ENCODE data around the gene STPG1.

GRCh38 chr1:24459551-24460266, 46.1 kb upstream of the STPG1 start:
- TF ChIP-seq RFX5 (IDR thresholded peaks at IDR 0.05; ENCODE audit: low read depth, low read length), result no peak
- TF ChIP-seq, protein P1, sequence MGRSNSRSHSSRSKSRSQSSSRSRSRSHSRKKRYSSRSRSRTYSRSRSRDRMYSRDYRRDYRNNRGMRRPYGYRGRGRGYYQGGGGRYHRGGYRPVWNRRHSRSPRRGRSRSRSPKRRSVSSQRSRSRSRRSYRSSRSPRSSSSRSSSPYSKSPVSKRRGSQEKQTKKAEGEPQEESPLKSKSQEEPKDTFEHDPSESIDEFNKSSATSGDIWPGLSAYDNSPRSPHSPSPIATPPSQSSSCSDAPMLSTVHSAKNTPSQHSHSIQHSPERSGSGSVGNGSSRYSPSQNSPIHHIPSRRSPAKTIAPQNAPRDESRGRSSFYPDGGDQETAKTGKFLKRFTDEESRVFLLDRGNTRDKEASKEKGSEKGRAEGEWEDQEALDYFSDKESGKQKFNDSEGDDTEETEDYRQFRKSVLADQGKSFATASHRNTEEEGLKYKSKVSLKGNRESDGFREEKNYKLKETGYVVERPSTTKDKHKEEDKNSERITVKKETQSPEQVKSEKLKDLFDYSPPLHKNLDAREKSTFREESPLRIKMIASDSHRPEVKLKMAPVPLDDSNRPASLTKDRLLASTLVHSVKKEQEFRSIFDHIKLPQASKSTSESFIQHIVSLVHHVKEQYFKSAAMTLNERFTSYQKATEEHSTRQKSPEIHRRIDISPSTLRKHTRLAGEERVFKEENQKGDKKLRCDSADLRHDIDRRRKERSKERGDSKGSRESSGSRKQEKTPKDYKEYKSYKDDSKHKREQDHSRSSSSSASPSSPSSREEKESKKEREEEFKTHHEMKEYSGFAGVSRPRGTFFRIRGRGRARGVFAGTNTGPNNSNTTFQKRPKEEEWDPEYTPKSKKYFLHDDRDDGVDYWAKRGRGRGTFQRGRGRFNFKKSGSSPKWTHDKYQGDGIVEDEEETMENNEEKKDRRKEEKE (IDR thresholded peaks at IDR 0.05; ENCODE audit: borderline replicate concordance in 1 of 2, control insufficient read depth in 1 of 2, low read depth in 2 of 2, low read length in 1 of 2), result no peak
- no peak for TF ChIP-seq POLR2A (conservative IDR thresholded peaks at IDR 0.05)
- no peak for TF ChIP-seq SMARCA5 (IDR thresholded peaks at IDR 0.05)
- TF ChIP-seq, protein P2, sequence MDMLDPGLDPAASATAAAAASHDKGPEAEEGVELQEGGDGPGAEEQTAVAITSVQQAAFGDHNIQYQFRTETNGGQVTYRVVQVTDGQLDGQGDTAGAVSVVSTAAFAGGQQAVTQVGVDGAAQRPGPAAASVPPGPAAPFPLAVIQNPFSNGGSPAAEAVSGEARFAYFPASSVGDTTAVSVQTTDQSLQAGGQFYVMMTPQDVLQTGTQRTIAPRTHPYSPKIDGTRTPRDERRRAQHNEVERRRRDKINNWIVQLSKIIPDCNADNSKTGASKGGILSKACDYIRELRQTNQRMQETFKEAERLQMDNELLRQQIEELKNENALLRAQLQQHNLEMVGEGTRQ (CRISPR knock-in tag; IDR thresholded peaks at IDR 0.05), result no peak
- no peak for TF ChIP-seq CTCF (IDR thresholded peaks at IDR 0.05 in 2 of 3, conservative IDR thresholded peaks at IDR 0.05 in 1 of 3; ENCODE audit: insufficient read depth in 2 of 3, low read depth in 1 of 3, low read length in 3 of 3)
